ENCODE measurements around the gene CYP1A2. TPM values are rescaled to one million over a fixed set of nuclear protein-coding genes. Genes with fewer than 3 reads are reported as not detected.
A peak's percentile ranks its signal among the peaks of the same experiment; 100 is the strongest.

CYP1A2 gene, protein sequence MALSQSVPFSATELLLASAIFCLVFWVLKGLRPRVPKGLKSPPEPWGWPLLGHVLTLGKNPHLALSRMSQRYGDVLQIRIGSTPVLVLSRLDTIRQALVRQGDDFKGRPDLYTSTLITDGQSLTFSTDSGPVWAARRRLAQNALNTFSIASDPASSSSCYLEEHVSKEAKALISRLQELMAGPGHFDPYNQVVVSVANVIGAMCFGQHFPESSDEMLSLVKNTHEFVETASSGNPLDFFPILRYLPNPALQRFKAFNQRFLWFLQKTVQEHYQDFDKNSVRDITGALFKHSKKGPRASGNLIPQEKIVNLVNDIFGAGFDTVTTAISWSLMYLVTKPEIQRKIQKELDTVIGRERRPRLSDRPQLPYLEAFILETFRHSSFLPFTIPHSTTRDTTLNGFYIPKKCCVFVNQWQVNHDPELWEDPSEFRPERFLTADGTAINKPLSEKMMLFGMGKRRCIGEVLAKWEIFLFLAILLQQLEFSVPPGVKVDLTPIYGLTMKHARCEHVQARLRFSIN
- total RNA-seq (2016; rRNA removed; fragmentation: Illumina TruSeq; extraction: Trizol) (not detected in 2 replicates), polyA plus RNA-seq (2011; rRNA removed) (0.07 and 0.09 TPM in 2 replicates), polyA minus RNA-seq (2011; rRNA and poly(A)+ RNA removed; ENCODE audit: low replicate concordance) (0.05 TPM in 1 of 2 replicates, not detected in the other), Bru-seq, nascent RNA (percentile 10 among the genes with signal in this experiment), BruChase-seq, experiment 1, labeled RNA remaining after a 6-hour chase (not detected), BruChase-seq, experiment 2, labeled RNA remaining after a 2-hour chase (not detected)
- total RNA-seq (2016; cell fraction: cytosol; rRNA removed; fragmentation: Illumina TruSeq; extraction: Trizol; ENCODE audit: low read depth), result not detected in 2 replicates
- not detected in 2 replicates for total RNA-seq (2016; cell fraction: insoluble cytoplasmic fraction; rRNA removed; fragmentation: Illumina TruSeq; extraction: Trizol)
- not detected in 2 replicates for total RNA-seq (2016; cell fraction: membrane; rRNA removed; fragmentation: Illumina TruSeq; extraction: Trizol)
- total RNA-seq (2016; cell fraction: nucleus; rRNA removed; fragmentation: Illumina TruSeq; extraction: Trizol), result not detected in 2 replicates
- 0.03 and 0.13 TPM in 2 replicates for polyA plus RNA-seq (2011; cell fraction: cytosol; rRNA removed)
- 0.03 TPM in 1 of 2 replicates, not detected in the other for polyA plus RNA-seq (2011; cell fraction: nucleus; rRNA removed)
- polyA plus RNA-seq (2012), result 0.12 and 0.23 TPM in 2 replicates
- polyA plus RNA-seq (2016; cell fraction: cytosol; fragmentation: Illumina TruSeq; extraction: Trizol; ENCODE audit: low read depth), result not detected in 2 replicates
- not detected in 2 replicates for polyA plus RNA-seq (2016; cell fraction: insoluble cytoplasmic fraction; fragmentation: Illumina TruSeq; extraction: Trizol; ENCODE audit: low read depth)
- not detected in 2 replicates for polyA plus RNA-seq (2016; cell fraction: membrane; fragmentation: Illumina TruSeq; extraction: Trizol; ENCODE audit: low read depth)
- polyA plus RNA-seq (2016; cell fraction: nucleus; fragmentation: Illumina TruSeq; extraction: Trizol; ENCODE audit: insufficient read depth, low read depth), result not detected in 2 replicates
- not detected in 2 replicates for polyA minus RNA-seq (2011; cell fraction: cytosol; rRNA and poly(A)+ RNA removed)
- polyA minus RNA-seq (2011; cell fraction: nucleus; rRNA and poly(A)+ RNA removed), result not detected in 2 replicates
- long read RNA-seq, experiment 1, result 0 reads
- long read RNA-seq, experiment 2, result 0 reads

- in situ Hi-C loops (cut with HindIII; ENCODE audit: extremely low pct_ligation_motif_present, low pct_unique_long_range_greater_than_20kb), result no loop called here
- H3K9me3 ChIP-seq (ENCODE audit: low read length), result no peaks in the 10 kb centered on the region
- no peak within 1 kb of the TSS for H2AFZ ChIP-seq (ENCODE audit: low read length)
- BruUV-seq (replicated peaks), result no TSS peak
- ChIA-PET POLR2A (interaction anchor here (1.6 kb wide), 1 partner anchor 23 kb away, joined by 3 read pairs; the partner anchor contains the start of gene CYP1A1), CTCF (ENCODE audit: low intra/inter-chr PET ratio, low total read pairs) (no interaction called here)
- no peak within 1 kb of the TSS for H3K9ac ChIP-seq (ENCODE audit: insufficient read depth, low read depth, low read length)
- no peak for ATAC-seq
- no peak for FAIRE-seq
- H3K4me2 ChIP-seq (ENCODE audit: low read depth, low read length), result no peak within 1 kb of the TSS
- DNase-seq (ENCODE audit: low spot score), result no peak
- 78% methylated on average over 3 of the region's 3 CpGs for WGBS (ENCODE audit: low lambda C conversion rate)
- no peak within 1 kb of the TSS for H3K27ac ChIP-seq (ENCODE audit: extremely low read length, insufficient read depth, low read length)
- no peak within 1 kb of the TSS for H3K4me3 ChIP-seq (replicated peaks in 1 of 3; ENCODE audit: insufficient read depth in 1 of 3, low read depth in 2 of 3, low read length in 3 of 3)
- intact Hi-C loops (cut with micrococcal nuclease; ENCODE audit: unreplicated experiment), result no loop called here
- no peaks in the 10 kb centered on the region; a peak in 1 of 5 replicates for H3K27me3 ChIP-seq (ENCODE audit: control insufficient read depth in 1 of 2, insufficient read depth in 2 of 2, low read length in 2 of 2)
- H4K20me1 ChIP-seq (ENCODE audit: insufficient read depth, low read length), result no peaks in the 10 kb centered on the region
- TF ChIP-seq ZC3H13 (CRISPR knock-in tag; IDR thresholded peaks at IDR 0.05), result no peak
- no peak for TF ChIP-seq IKZF1 (IDR thresholded peaks at IDR 0.05)
- TF ChIP-seq ZSCAN12 (CRISPR knock-in tag; IDR thresholded peaks at IDR 0.05), result no peak
- no peak for TF ChIP-seq ZFP36 (IDR thresholded peaks at IDR 0.05; ENCODE audit: borderline replicate concordance, low read depth, low read length, partially characterized antibody)
- TF ChIP-seq SIX1 (CRISPR knock-in tag; IDR thresholded peaks at IDR 0.05; ENCODE audit: borderline replicate concordance), result no peak
- no peak for TF ChIP-seq ZNF772 (CRISPR knock-in tag; IDR thresholded peaks at IDR 0.05)
- no peak for TF ChIP-seq MBNL3 (CRISPR knock-in tag; conservative IDR thresholded peaks at IDR 0.05)
- H3K79me2 ChIP-seq (ENCODE audit: insufficient read depth, low read length), result no peaks in the 10 kb centered on the region
- peaks cover 27% of the 10 kb centered on the region for H3K4me1 ChIP-seq (ENCODE audit: insufficient read depth, low read length)
- H3K36me3 ChIP-seq (replicated peaks in 1 of 2; ENCODE audit: control insufficient read depth in 1 of 2, insufficient read depth in 2 of 2, low read length in 2 of 2), result no peaks in the 10 kb centered on the region
Observed at GRCh38 chr15:74748322-74748946, at the start of gene CYP1A2. Gene CYP1A2 (plus strand): TSS chr15:74748845. CDS start chr15:74749739, 894 bp downstream.
